Measurements from ENCODE around the gene SCN1A.
A peak's percentile ranks its signal among the peaks of the same experiment; 100 is the strongest.

SCN1A gene

DNA sequence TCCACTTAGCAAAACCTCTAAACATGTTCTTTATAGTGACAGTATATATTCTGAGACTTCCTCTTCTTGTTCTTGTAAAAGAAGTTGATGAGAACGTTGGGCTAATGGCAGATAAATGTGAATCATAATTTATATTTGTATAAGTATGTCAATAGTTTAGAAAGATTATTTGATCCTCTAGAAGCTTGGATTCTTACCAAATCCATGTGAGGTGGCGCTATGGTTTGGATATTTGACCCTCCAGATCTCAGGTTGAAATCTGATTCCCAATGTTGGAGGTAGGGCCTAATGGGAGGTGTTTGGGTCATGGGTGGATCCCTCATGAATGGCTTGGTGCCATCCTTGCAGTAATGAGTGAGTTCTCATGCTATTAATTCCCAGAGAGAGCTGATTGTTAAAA lies 29.8 kb upstream of the SCN1A start:
- H3K27ac ChIP-seq, result peak overlapping the region; percentile 43
- TF ChIP-seq, protein P1, sequence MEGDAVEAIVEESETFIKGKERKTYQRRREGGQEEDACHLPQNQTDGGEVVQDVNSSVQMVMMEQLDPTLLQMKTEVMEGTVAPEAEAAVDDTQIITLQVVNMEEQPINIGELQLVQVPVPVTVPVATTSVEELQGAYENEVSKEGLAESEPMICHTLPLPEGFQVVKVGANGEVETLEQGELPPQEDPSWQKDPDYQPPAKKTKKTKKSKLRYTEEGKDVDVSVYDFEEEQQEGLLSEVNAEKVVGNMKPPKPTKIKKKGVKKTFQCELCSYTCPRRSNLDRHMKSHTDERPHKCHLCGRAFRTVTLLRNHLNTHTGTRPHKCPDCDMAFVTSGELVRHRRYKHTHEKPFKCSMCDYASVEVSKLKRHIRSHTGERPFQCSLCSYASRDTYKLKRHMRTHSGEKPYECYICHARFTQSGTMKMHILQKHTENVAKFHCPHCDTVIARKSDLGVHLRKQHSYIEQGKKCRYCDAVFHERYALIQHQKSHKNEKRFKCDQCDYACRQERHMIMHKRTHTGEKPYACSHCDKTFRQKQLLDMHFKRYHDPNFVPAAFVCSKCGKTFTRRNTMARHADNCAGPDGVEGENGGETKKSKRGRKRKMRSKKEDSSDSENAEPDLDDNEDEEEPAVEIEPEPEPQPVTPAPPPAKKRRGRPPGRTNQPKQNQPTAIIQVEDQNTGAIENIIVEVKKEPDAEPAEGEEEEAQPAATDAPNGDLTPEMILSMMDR (conservative IDR thresholded peaks at IDR 0.05), result no peak

- peak overlapping the region; percentile 43 for H3K27ac ChIP-seq
- TF ChIP-seq, protein P1 (conservative IDR thresholded peaks at IDR 0.05), result no peak
Observed at GRCh38 chr2:166156985-166157490, 29.2 kb upstream of the SCN1A start.

GRCh38 chr2:166155589-166155988 lies 27.8 kb upstream of the SCN1A start:
- TF ChIP-seq, protein P1 (conservative IDR thresholded peaks at IDR 0.05), result no peak
- H3K27ac ChIP-seq, result no peak overlapping the region

DNA sequence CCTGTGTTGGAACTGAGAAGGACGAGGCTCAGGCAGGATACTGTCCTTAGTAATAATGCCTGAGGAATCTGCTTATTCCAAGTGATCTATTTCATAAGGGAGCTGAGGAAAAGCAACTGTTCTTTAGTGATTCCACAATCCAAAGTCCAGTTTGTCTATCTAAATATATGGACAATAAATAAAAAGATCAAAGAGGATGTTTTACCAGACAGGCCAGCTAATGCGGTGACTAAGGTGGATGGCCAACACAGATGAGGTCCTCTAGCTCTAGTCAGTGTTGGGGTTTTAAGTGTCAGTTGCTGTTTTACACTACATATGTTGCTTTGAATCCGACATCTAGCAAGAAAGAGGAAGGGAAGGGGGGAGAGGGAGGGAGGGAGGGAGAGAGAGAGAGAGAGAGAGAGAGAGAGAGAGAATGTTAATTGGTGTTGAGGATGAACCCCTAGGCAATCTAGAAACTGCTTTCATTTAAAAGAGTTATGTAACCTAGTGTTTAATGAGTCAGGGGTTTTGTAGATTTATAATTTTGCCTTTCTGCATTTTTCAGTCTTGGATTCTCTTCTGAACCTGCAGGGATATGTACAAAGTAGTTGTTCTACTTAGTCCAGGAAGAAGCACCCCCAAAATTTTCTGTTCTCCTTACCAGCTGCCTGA lies 27.0 kb upstream of the SCN1A start:
- no peak overlapping the region for H3K27ac ChIP-seq
- TF ChIP-seq, protein P1 (conservative IDR thresholded peaks at IDR 0.05), result no peak

GRCh38 chr2:166152064-166152463 lies 24.2 kb upstream of the SCN1A start:
- H3K27ac ChIP-seq, result no peak overlapping the region
- TF ChIP-seq, protein P1 (conservative IDR thresholded peaks at IDR 0.05), result no peak

- H3K27ac ChIP-seq, result no peak overlapping the region
- TF ChIP-seq, protein P1 (conservative IDR thresholded peaks at IDR 0.05), result no peak
Observed at GRCh38 chr2:166148500-166149400, 20.9 kb upstream of the SCN1A start.

DNA sequence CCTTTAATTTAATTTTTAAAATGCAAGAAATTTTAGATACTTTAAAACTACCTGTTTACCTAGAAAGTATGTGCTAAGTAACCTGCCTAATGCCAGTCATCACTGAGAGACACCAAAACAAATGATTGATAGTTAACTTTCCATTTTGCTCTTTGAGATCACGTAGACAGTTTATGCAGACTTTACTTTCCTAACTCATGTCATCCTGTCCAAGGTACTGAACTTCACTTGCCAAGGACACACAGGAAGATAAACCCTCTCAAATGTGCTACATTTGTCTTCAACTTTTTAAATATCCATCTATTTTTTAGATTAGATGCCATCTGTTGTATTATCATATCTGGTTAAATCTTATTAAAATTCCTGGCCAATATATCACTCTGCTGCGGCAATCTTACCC lies 20.1 kb upstream of the SCN1A start:
- no peak overlapping the region for H3K27ac ChIP-seq
- TF ChIP-seq, protein P1 (conservative IDR thresholded peaks at IDR 0.05), result no peak
